H9 (cell line): ENCODE measurements around the gene SLC7A14. TPM values are rescaled to one million over a fixed set of nuclear protein-coding genes. Genes with fewer than 3 reads are reported as not detected.

Source experiments
- DNase-seq: peaks from one replicate; pipeline ENCODE4 v3.0.0-alpha.2; 2017
- H2AFZ ChIP-seq: one replicate; pipeline ENCODE4 v1.6.1; 2013; ENCODE audit warnings: mild to moderate bottlenecking, low read length, control low read depth, moderate library complexity
- H2AK5ac ChIP-seq: 2 replicates; pipeline ENCODE4 v1.6.1; 2013; ENCODE audit warnings: low read length, control low read depth, mixed read lengths; ENCODE audit not compliant: insufficient read length
- H2BK120ac ChIP-seq: one replicate; pipeline ENCODE4 v1.6.1; 2013; ENCODE audit warnings: low read depth, mild to moderate bottlenecking, low read length, control low read depth, inconsistent platforms; ENCODE audit not compliant: poor library complexity, severe bottlenecking
- H2BK12ac ChIP-seq: 2 replicates; pipeline ENCODE4 v1.6.1; 2013; ENCODE audit warnings: low read length, control low read depth, mixed read lengths, low read depth; ENCODE audit not compliant: insufficient read length
- H2BK15ac ChIP-seq: 2 replicates; pipeline ENCODE4 v1.6.1; 2013; ENCODE audit warnings: low read depth, low read length, control low read depth
- H2BK20ac ChIP-seq: one replicate; pipeline ENCODE4 v1.6.1; 2013; ENCODE audit warnings: low read depth, mild to moderate bottlenecking, low read length, control low read depth, inconsistent platforms; ENCODE audit not compliant: poor library complexity, severe bottlenecking
- H2BK5ac ChIP-seq: 2 replicates; pipeline ENCODE4 v1.6.1; 2013; ENCODE audit warnings: low read length, control low read depth, mixed read lengths; ENCODE audit not compliant: insufficient read length
- H3K14ac ChIP-seq: 2 replicates; pipeline ENCODE4 v1.6.1; 2013; ENCODE audit warnings: low read length, control low read depth; ENCODE audit not compliant: insufficient read depth
- H3K18ac ChIP-seq: 2 replicates; pipeline ENCODE4 v1.6.1; 2013; ENCODE audit warnings: low read depth, mild to moderate bottlenecking, mixed read lengths, low read length, control low read depth; ENCODE audit not compliant: insufficient read length
- H3K23ac ChIP-seq: 2 replicates; pipeline ENCODE4 v1.6.1; 2013; ENCODE audit warnings: low read length, control low read depth, mixed read lengths, low read depth; ENCODE audit not compliant: insufficient read length
- H3K23me2 ChIP-seq: 2 replicates; pipeline ENCODE4 v1.6.1; 2013; ENCODE audit warnings: low read depth, mild to moderate bottlenecking, mixed read lengths, low read length, control low read depth; ENCODE audit not compliant: insufficient read length, poor library complexity, severe bottlenecking
- H3K27ac ChIP-seq: 2 replicates; pipeline ENCODE4 v1.5.1; 2013; ENCODE audit warnings: low read length, control low read depth, mixed read lengths, low read depth; ENCODE audit not compliant: insufficient read length
- H3K27me3 ChIP-seq: 2 replicates; pipeline ENCODE4 v1.6.1; 2013; ENCODE audit warnings: low read length, control low read depth, inconsistent platforms; ENCODE audit not compliant: insufficient read depth
- H3K4ac ChIP-seq: 2 replicates; pipeline ENCODE4 v1.6.1; 2013; ENCODE audit warnings: low read depth, mild to moderate bottlenecking, control low read depth, inconsistent platforms, low read length, moderate library complexity
- H3K4me1 ChIP-seq: 2 replicates; pipeline ENCODE4 v1.6.1; 2013; ENCODE audit warnings: low read length, control low read depth, inconsistent platforms; ENCODE audit not compliant: insufficient read depth
- H3K4me2 ChIP-seq: 2 replicates; pipeline ENCODE4 v1.6.1; 2013; ENCODE audit warnings: low read length, control low read depth, mixed read lengths; ENCODE audit not compliant: insufficient read length, insufficient read depth
- H3K56ac ChIP-seq: 2 replicates; pipeline ENCODE4 v1.6.1; 2013; ENCODE audit warnings: low read depth, mild to moderate bottlenecking, mixed read lengths, low read length, control low read depth; ENCODE audit not compliant: insufficient read length
- H3K79me1 ChIP-seq: 2 replicates; pipeline ENCODE4 v1.6.1; 2013; ENCODE audit warnings: low read depth, mild to moderate bottlenecking, moderate library complexity, low read length, control low read depth, inconsistent platforms; ENCODE audit not compliant: insufficient read depth, poor library complexity, severe bottlenecking
- H3K79me2 ChIP-seq: 2 replicates; pipeline ENCODE4 v1.6.1; 2013; ENCODE audit warnings: low read length, control low read depth, inconsistent platforms; ENCODE audit not compliant: insufficient read depth
- H3K9ac ChIP-seq: 2 replicates; pipeline ENCODE4 v1.6.1; 2013; ENCODE audit warnings: low read length, control low read depth, mixed read lengths; ENCODE audit not compliant: insufficient read length; ENCODE audit errors: extremely low read depth
- H3K9me3 ChIP-seq: one replicate; pipeline ENCODE4 v1.6.1; 2013; ENCODE audit warnings: low read depth, low read length, inconsistent platforms; ENCODE audit not compliant: control insufficient read depth
- H3T11ph ChIP-seq: one replicate; pipeline ENCODE4 v1.6.1; 2013; ENCODE audit warnings: mild to moderate bottlenecking, low read length, control low read depth, inconsistent platforms
- H4K20me1 ChIP-seq: one replicate; pipeline ENCODE4 v1.6.1; 2013; ENCODE audit not compliant: control insufficient read depth, insufficient read length, insufficient read depth
- H4K5ac ChIP-seq: 2 replicates; pipeline ENCODE4 v1.6.1; 2013; ENCODE audit warnings: low read depth, mild to moderate bottlenecking, mixed read lengths, low read length, control low read depth; ENCODE audit not compliant: insufficient read length
- H4K8ac ChIP-seq: replicated peaks from 2 replicates; pipeline ENCODE4 v1.6.1; 2013; ENCODE audit warnings: low read length, control low read depth, mixed read lengths, low read depth; ENCODE audit not compliant: insufficient read length
- H4K91ac ChIP-seq: 2 replicates; pipeline ENCODE4 v1.6.1; 2013; ENCODE audit warnings: low read depth, mild to moderate bottlenecking, moderate library complexity, mixed read lengths, low read length, control low read depth; ENCODE audit not compliant: insufficient read length
- H3K27ac Mint-ChIP-seq, 3 experiments: 2 replicates in 2 of 3; 3 replicates in 1 of 3; pipeline ENCODE4 v1.8.0; 2020 to 2021; ENCODE audit warnings: mixed read lengths in 3 of 3, mild to moderate bottlenecking in 1 of 3, moderate library complexity in 1 of 3
- H3K27me3 Mint-ChIP-seq: 2 replicates; pipeline ENCODE4 v1.8.0; 2021; ENCODE audit warnings: low read depth, mild to moderate bottlenecking, moderate library complexity, mixed read lengths
- H3K36me3 Mint-ChIP-seq, 3 experiments: 2 replicates in 2 of 3; 3 replicates in 1 of 3; pipeline ENCODE4 v1.8.0; 2020 to 2021; ENCODE audit warnings: low read depth in 3 of 3, mixed read lengths in 3 of 3; ENCODE audit not compliant: insufficient read depth in 1 of 3
- H3K4me1 Mint-ChIP-seq, 2 experiments: 2 replicates each; pipeline ENCODE4 v1.8.0; 2020; ENCODE audit warnings: mixed read lengths in 2 of 2
- H3K4me3 Mint-ChIP-seq, 2 experiments: 2 replicates in 1 of 2; 3 replicates in 1 of 2; pipeline ENCODE4 v1.8.0; 2020 to 2021; ENCODE audit warnings: mild to moderate bottlenecking in 2 of 2, mixed read lengths in 2 of 2, moderate library complexity in 1 of 2
- H3K9me3 Mint-ChIP-seq, 2 experiments: 2 replicates in 1 of 2; 3 replicates in 1 of 2; pipeline ENCODE4 v1.8.0; 2020; ENCODE audit warnings: mild to moderate bottlenecking in 2 of 2, mixed read lengths in 2 of 2, moderate library complexity in 1 of 2
- CTCF ChIP-seq: fragments of 200-600 bp; sonication (generic); conservative IDR thresholded peaks from 3 replicates; pipeline ENCODE4 v1.8.0; 2021; ENCODE audit warnings: antibody characterized with exemption, mild to moderate bottlenecking
- WGBS: extraction: QIAGEN DNeasy Blood & Tissue Kit; methylation state at CpG from one replicate; pipeline ENCODE4 v1.1.7; 2013; ENCODE audit warnings: missing lambda C conversion rate, low lambda C conversion rate, mixed read lengths; ENCODE audit not compliant: insufficient read length; ENCODE audit errors: extremely low coverage; 5-methylcytosine and 5-hydroxymethylcytosine counted together
- total RNA-seq: library from RNA; stranded (reverse); gene quantifications from 2 replicates; pipeline ENCODE4 v1.2.1, GENCODE V29; 2021

The SLC7A14 gene
- total RNA-seq, 1 experiment from 2014 or later, result 0.42 TPM

- H3K4me1 ChIP-seq, result no peaks in the 10 kb centered on the region
- H2BK5ac ChIP-seq, result no peak overlapping the region
- H2AK5ac ChIP-seq, result no peak overlapping the region
- Mint-ChIP-seq H3K4me1 (no peaks in the 10 kb centered on the region), H3K4me3 (no peak overlapping the region), H3K27ac (no peak overlapping the region), H3K9me3 (no peaks in the 10 kb centered on the region), H3K27me3 (no peaks in the 10 kb centered on the region), H3K36me3 (no peaks in the 10 kb centered on the region)
- TF ChIP-seq CTCF, result no peak
- no peak overlapping the region for H4K5ac ChIP-seq
- H3K79me2 ChIP-seq, result no peaks in the 10 kb centered on the region
- H3K23me2 ChIP-seq, result no peaks in the 10 kb centered on the region
- H4K20me1 ChIP-seq, result no peaks in the 10 kb centered on the region
- no peak overlapping the region for H3K4ac ChIP-seq
- H3K23ac ChIP-seq, result no peak overlapping the region
- no peak overlapping the region for H2BK15ac ChIP-seq
- H3K18ac ChIP-seq, result no peak overlapping the region
- H3K9ac ChIP-seq, result no peak overlapping the region
- H2BK20ac ChIP-seq, result no peak overlapping the region
- no peak for DNase-seq
- no peaks in the 10 kb centered on the region for H3K27me3 ChIP-seq
- H3K9me3 ChIP-seq, result no peaks in the 10 kb centered on the region
- no peak overlapping the region for H3T11ph ChIP-seq
- H4K91ac ChIP-seq, result no peak overlapping the region
- no peak overlapping the region for H3K27ac ChIP-seq
- H4K8ac ChIP-seq, result no peak overlapping the region
- WGBS, result no CpG with 5 or more reads among the region's 4 CpGs
- no peak overlapping the region for H3K4me2 ChIP-seq
- H3K14ac ChIP-seq, result no peak overlapping the region
- no peaks in the 10 kb centered on the region for H3K79me1 ChIP-seq
- no peak overlapping the region for H2BK120ac ChIP-seq
- H3K56ac ChIP-seq, result no peak overlapping the region
- no peak overlapping the region for H2AFZ ChIP-seq
- H2BK12ac ChIP-seq, result no peak overlapping the region
Measured at GRCh38 chr3:170600005-170600624, 14.2 kb upstream of the SLC7A14 start.
